Astrocyte (in vitro differentiated cells and primary cell): ENCODE data around the gene KIF19.

Source experiments
- EZH2 ChIP-seq: IDR thresholded peaks from 2 replicates; pipeline ENCODE4 v1.6.1; 2012; ENCODE audit warnings: mild to moderate bottlenecking, low read length, inconsistent platforms; ENCODE audit not compliant: insufficient read depth
- TF ChIP-seq, protein P1 (sequence below): IDR thresholded peaks from 2 replicates; pipeline ENCODE4 v1.5.1; 2011; ENCODE audit warnings: low read depth, mild to moderate bottlenecking, inconsistent platforms, low read length, moderate library complexity; ENCODE audit not compliant: insufficient read depth

- TF ChIP-seq, protein P1, sequence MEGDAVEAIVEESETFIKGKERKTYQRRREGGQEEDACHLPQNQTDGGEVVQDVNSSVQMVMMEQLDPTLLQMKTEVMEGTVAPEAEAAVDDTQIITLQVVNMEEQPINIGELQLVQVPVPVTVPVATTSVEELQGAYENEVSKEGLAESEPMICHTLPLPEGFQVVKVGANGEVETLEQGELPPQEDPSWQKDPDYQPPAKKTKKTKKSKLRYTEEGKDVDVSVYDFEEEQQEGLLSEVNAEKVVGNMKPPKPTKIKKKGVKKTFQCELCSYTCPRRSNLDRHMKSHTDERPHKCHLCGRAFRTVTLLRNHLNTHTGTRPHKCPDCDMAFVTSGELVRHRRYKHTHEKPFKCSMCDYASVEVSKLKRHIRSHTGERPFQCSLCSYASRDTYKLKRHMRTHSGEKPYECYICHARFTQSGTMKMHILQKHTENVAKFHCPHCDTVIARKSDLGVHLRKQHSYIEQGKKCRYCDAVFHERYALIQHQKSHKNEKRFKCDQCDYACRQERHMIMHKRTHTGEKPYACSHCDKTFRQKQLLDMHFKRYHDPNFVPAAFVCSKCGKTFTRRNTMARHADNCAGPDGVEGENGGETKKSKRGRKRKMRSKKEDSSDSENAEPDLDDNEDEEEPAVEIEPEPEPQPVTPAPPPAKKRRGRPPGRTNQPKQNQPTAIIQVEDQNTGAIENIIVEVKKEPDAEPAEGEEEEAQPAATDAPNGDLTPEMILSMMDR: no peak
- TF ChIP-seq EZH2: no peak
Measured at GRCh38 chr17:74283371-74283673, 42.7 kb upstream of the KIF19 start.
